ENCODE measurements around the gene WNT10A.

The WNT10A gene

DNA sequence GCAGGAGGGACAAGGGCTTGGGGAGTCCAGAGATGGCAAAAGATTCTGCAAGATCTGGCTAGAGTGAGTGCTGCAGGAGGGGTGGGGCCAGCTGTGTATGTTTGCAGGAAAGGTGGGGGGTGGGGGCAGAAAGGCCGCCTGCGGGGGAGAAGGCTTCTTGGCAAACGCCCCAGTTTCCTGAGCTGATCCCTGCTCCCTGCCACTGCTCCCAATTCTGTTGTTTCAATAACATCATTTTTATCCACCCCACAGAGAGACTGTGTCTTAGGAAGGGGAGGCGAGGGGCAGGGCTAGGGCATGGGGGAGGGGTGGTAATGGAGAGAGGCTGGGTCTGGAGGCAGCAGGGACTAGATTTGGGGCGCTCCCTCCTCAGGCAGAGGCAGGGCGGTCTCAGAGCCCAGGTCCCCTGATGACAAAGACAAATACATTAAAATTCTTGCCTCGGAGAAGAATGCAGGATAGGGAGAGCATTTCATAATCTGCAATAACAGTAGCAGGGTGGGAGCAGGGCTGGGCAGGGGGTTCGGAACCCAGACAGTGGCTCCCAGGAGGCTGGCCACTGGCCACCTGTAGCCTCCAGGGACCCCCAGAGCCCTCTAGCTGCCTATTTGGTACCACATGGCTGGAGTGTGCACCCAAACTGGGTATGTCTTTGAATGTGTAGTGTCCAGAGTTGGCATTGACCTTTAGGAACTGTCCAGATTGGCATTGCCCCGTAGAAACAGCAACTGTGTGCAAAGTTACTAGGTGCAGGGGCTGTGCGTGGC lies 23.1 kb upstream of the WNT10A start:
- DNase-seq (ENCODE audit: low spot score), result no peak

DNA sequence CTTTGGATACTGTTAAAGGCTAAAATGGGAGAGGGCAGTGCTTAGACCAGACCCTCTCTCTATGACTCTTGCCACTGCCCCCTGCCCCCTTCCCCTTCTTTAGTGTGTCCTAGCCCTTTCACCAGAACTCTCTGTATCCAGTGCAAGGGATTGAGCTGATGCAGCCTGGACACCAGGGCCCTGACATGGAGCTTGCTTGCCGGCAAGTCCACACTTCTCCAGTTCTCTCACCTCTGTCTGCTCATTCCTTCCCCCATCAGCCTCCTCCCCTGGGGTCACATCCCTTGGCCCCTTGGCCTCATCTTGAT lies 22.6 kb upstream of the WNT10A start:
- no peak for DNase-seq (ENCODE audit: low spot score)

DNA sequence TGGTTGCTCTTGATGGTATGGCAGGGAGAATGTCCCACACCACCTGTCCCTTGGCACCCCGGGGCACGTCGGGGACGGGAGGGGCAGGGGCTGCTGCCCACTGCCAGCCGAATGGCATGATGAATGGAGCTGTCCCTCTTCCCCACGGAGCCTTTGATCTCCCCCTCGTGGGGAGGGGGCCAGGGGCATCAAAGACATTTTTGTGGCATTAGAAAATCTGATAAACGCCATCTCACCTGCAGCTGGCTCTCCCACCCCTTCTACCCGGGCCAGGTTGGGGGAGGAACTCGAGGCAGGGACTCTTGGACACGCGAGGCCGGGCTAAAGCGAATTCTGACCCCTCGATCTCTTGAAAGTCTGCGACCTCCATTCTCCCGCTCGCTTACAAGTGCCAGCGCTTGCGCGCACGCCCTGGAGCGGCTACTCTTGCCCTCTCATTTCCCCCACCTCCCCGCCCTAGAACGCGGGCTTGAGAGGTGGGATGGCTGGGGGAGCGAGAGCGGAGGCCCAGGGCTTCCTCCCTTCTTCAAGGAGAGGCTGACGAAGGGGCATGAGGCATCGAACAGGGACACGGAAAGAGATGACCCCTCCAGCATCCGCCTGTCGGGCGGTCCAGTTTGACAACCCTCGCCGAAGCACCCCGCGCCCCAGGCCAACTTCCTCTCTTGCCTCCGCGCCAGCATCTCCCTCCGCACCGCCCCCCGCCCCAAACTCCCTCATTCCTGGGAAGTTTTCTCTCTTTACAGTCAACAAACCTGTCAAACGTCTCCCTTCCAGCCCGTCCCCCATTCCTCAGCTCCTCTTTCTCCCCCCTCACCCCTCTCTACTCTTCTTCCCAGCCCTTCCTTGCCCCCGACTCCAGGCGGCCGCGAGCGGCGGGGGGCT lies 21.7 kb upstream of the WNT10A start:
- no peak for DNase-seq (ENCODE audit: low spot score)

DNA sequence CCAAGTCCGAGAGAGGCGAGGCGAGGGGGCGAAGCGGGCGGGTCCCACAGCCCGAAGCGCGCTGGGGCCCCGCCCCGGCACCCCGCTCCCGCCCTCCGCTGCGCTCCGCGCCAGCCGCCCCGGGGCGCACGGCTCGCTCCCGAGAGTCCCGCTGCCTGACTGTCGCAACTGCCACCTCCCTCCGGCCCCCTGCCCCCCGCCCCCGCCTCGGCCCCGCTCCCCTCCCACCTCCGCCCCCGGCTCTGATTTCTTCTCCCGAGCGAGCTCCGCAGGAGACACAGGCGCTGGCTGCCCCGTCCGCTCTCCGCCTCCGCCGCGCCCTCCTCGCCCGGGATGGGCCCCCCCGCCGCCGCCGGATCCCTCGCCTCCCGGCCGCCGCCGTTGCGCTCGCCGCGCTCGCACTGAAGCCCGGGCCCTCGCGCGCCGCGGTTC lies 21.1 kb upstream of the WNT10A start, which contains the start of gene WNT6:
Gene WNT6 (plus strand): TSS at position 250 of the 432 bp plus-strand sequence. CDS start 233 bp downstream, outside the sequence.
- DNase-seq (ENCODE audit: low spot score), result no peak

DNA sequence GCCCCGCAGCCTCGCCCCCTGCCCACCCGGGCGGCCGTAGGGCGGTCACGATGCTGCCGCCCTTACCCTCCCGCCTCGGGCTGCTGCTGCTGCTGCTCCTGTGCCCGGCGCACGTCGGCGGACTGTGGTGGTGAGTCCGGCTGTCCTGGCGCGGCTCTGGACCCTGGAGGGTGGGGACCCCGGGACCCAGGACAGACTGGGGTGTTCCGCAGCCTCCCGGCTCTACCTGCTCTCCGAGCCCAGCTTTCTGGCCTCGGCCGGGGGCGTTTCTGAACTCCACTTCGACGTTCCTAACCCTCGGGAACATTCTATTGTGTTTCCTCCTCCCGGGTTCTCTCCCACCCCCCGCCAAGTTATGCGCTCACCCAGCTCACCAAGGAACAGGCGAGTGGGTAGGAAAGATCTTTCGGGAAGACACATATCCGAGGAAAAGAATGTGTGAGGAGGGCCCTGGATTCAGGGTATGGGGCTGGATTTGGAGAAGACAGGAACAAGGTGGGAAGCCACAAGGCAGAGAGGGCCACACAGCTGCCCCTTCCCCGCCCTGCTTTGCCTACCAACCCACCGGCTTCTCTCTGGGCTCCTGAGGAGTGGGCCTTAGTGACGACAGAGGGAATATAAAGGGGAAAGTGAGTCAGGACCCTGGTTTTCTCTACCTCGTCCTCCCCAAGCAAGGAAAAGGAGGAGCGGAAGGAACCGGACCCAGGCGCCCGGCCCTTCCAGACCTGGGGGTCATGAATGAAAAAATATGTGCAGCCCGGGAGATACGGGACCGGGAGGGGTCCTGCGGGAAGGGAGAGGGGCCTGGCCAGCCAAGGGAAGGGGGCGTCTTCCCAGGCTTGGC lies 20.4 kb upstream of the WNT10A start:
- DNase-seq (ENCODE audit: low spot score), result no peak

DNA sequence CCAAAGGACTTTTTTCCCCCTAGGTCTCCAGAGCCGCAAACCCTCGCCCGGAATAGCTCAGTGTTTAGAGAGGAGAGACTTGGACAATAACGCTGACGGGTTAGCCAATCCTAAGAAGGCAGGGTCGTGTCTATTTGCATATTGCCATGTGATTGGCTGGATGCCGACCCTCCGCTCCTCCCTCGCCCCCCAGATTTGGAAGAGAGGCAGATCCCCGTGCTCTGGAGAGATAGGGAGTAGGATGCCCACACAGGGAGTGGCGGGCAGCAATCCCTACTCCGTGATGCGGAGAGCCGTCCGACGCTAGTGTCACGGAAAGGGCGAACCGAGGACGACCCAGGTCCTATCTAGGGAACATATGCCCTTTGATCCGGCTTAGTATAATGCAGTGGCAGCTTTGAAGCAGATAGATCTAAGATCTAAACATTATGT lies 19.7 kb upstream of the WNT10A start:
- peak; percentile 79 for DNase-seq (ENCODE audit: low spot score)

DNA sequence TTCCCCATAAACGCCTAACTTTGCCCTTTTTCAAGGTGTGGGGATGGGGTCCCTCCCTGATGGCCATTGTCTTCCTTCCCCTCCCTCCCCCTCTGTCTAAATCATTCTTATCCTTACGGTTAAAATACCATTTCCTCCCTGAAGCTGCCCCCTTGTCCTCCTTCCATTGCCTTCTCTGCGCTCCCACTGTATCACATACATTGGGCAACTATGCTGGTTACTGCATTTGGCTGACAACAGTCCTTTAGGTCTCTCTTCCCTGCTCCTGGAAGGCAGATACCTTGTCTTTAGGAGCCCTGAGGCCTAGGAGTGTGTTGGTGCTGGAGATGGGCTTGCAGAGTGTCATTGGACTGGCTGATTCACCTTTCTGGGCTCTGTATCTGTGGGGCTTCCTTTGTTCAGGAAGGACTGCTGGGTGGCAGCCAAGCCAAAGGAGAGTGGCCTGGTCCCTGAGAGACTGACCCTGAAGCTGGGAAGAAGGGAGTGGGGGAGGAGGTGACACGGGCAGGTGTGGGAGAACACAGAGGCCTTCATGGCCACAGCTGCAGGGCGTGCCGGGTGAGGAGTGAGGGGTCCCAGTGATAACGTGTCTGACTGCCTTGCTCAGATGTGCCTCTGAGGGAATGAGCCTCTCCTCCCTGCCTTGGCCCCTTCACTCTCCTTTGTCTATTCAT lies 18.9 kb upstream of the WNT10A start:
- DNase-seq (ENCODE audit: low spot score), result no peak

DNA sequence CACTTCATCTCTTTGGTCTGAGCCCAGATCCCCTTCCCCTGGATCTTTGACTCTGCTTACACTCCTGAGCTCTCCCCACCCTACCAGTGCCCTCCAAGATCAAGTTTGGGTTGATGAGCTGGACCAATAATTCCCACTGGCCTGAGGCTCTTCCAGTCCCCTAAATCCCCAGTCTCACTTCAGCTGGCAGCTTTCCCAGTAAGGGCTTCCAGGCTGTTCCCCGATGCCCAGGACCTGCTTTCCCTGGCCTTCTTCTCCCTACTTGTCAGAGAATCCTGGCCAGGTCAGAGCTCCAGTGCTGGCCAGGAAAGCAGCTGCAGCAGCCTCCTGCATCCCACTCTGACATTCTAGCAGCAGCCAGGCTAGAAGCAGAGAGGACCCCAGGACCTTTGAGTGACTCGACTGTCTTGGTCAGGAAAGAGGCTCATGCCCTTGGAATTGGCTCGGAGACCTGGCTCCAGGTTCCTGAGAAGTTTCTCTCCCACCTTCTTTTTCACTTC lies 17.6 kb upstream of the WNT10A start:
- DNase-seq (ENCODE audit: low spot score), result no peak

DNA sequence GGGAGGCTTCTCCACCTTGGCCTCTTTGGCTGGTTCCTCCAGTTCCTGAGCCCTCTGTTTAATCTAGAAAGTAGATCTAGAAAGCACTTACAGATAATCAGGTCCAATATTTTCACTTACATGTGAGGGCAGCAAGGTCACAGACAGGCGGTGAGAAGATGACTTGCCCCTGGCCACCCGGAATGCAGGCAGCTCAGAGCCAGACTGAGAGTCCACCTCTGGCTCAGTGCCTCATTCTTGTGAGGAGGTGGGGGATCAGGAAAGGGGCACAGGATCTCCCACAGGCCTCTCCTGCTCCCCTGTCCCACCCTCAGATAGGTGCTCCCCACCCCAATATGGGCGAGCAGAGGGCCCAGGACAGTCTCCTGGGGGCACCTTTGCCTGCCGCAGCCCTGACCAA lies 15.3 kb upstream of the WNT10A start:
- DNase-seq (ENCODE audit: low spot score), result no peak

DNA sequence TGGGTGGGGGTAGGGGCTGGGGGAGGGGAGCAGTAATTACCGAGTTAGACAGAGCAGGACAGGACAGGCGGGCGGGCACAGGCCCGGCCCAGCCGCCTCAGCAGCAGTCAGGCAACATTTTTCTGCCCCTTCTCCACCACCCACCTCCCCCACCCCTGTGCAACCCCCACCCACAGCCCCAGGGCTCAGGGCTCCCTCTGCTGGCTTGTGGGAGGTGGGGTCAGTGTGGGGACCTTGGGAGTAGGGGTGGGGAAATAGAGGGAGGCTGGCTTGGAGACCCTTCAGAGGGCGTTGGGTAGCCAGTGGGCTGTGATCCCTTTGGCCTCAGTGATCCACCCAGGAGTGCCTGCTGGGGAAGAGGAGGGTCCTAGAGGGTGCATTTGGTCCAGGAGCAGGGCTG lies 14.7 kb upstream of the WNT10A start:
- no peak for DNase-seq (ENCODE audit: low spot score)

DNA sequence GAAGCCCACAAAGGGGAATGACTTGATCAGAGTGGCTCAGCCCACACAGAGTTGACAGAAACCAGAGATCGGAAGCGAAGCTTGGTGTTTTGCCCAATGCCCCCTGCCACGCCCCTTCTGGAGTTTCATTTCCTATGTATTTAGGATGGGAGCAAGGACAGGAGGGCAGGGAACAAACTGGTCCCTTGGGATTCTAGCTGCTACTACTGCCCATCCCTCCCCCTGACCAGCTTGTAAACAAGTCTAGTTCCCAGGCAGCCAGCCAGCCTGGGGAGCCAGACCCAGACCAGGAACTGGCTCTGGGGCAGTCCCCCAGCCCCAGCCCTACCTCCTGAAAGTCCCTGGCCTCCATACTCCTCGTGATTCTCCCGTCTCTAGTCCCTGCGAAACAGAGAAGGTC lies 12.8 kb upstream of the WNT10A start:
- no peak for DNase-seq (ENCODE audit: low spot score)

DNA sequence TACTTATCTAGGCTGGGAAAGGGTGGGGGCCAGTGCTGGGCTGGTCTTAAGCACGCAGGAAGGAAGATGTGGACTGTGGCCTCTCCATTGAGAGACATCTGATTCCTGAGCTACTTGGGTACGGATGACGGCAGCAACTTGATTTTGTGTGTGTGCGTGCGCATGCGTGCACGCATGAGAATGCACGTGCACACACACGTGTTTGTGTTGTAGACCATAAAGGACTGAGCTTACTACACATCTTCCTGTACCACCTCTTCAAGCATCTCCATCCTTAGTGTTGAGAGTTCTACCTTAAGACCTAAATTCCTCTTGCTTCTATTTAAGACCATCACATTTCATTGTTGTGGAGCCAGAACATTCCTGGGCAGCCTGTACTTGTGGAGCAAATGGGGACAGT lies 11.6 kb upstream of the WNT10A start:
- no peak for DNase-seq (ENCODE audit: low spot score)

DNA sequence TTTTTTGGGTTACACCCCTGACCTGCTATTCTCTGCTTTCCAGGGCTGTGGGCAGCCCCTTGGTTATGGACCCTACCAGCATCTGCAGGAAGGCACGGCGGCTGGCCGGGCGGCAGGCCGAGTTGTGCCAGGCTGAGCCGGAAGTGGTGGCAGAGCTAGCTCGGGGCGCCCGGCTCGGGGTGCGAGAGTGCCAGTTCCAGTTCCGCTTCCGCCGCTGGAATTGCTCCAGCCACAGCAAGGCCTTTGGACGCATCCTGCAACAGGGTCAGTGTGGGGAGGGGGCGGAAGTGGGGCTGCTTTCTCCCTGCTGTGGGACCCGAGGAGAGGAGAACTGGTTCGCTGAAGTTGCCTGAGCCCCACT lies 9.7 kb upstream of the WNT10A start:
- no peak for DNase-seq (ENCODE audit: low spot score)

DNA sequence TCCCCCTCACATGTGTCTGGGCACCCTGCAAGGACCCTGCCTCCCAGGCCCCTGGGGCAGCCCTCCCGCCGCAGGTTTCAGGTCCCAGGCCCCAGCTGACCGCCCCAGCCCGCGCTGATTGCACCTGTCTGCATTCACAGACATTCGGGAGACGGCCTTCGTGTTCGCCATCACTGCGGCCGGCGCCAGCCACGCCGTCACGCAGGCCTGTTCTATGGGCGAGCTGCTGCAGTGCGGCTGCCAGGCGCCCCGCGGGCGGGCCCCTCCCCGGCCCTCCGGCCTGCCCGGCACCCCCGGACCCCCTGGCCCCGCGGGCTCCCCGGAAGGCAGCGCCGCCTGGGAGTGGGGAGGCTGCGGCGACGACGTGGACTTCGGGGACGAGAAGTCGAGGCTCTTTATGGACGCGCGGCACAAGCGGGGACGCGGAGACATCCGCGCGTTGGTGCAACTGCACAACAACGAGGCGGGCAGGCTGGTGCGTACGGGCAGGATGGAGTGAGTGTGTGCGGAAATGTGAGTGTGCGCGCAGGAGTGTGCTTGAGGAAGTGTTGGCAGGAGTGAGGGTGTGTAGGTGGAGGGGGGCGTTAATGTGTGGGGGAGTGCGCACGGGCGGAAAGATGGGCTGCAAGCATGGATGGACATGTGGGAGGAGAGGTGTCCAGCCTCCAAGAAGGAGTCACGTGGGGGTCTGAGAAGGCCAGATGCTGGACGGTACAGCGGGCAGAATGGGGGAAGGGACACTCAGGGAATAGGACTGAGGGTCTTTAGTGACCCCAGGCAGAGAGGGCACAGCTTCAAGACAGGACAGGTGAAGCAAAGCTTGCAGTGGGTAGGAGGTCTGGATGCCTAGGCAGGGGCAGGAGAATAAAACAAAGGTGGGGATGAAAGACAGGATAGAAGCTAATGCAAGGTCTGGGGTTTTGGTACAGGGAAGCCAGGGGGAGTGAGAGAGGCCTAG lies 9.0 kb upstream of the WNT10A start:
- DNase-seq (ENCODE audit: low spot score), result no peak

DNA sequence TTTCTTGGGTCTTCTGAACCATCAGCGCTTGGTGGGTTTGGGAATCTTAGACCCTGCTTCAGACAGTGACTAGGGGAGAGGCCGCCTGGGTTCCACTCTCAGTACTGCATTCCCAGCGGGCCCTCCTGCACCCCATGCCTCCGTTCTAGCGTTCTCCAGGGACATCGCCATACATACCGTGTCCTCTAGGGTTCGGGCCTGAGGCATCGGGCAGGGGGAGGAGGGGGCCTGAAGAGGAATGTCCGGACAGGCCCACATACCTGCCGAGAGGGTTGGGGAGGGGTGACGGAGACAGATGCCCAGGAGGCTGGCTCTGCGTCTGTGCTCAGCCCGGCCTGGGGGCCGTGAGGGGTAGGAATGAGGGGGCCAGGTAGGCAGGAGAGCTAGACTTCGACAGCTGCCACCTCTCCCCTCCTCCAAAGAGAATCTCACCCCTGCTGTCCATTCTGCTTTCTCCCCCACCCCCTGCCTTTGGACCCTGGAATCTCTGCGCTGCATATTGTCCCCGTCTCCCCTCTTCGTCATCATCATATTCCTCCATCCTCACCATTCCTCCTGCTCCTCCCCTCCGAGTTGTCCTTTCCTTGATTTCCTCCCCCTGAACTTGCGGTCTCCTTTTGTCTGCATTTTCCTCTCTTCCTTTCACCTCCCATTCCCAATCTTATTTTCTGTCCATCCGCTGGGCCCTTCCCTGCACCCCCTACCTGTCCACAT lies 7.8 kb upstream of the WNT10A start:
- no peak for DNase-seq (ENCODE audit: low spot score)

DNA sequence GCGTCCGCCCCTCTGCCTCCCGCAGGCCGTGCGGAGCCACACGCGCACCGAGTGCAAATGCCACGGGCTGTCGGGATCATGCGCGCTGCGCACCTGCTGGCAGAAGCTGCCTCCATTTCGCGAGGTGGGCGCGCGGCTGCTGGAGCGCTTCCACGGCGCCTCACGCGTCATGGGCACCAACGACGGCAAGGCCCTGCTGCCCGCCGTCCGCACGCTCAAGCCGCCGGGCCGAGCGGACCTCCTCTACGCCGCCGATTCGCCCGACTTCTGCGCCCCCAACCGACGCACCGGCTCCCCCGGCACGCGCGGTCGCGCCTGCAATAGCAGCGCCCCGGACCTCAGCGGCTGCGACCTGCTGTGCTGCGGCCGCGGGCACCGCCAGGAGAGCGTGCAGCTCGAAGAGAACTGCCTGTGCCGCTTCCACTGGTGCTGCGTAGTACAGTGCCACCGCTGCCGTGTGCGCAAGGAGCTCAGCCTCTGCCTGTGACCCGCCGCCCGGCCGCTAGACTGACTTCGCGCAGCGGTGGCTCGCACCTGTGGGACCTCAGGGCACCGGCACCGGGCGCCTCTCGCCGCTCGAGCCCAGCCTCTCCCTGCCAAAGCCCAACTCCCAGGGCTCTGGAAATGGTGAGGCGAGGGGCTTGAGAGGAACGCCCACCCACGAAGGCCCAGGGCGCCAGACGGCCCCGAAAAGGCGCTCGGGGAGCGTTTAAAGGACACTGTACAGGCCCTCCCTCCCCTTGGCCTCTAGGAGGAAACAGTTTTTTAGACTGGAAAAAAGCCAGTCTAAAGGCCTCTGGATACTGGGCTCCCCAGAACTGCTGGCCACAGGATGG lies 7.1 kb upstream of the WNT10A start:
- no peak for DNase-seq (ENCODE audit: low spot score)

DNA sequence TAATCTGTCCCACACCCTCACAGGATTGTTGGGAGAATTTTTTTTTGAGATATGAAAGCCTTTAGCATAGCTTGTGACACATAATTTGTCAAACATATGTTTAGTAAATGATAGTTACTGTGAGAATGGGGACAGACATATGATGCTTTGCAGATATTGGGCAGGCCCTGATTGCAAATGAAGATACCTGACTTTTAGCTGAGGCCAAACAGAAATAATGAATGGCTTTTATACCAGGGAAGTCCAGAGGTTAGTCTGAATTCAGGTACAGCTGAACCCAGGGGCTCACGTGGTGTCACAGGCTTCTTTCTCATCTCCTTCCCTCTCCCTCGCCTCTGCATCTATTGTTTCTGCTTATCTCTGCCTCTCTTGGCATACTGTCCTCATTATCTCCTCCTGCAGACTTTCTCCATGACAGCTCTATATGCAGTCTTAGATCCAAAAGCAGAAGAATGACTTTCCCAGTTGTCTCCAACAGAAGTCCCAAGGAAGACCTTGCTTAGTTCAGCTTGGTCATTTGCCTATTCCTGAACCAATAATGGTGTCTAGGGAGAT lies 4.9 kb upstream of the WNT10A start:
- no peak for DNase-seq (ENCODE audit: low spot score)

DNA sequence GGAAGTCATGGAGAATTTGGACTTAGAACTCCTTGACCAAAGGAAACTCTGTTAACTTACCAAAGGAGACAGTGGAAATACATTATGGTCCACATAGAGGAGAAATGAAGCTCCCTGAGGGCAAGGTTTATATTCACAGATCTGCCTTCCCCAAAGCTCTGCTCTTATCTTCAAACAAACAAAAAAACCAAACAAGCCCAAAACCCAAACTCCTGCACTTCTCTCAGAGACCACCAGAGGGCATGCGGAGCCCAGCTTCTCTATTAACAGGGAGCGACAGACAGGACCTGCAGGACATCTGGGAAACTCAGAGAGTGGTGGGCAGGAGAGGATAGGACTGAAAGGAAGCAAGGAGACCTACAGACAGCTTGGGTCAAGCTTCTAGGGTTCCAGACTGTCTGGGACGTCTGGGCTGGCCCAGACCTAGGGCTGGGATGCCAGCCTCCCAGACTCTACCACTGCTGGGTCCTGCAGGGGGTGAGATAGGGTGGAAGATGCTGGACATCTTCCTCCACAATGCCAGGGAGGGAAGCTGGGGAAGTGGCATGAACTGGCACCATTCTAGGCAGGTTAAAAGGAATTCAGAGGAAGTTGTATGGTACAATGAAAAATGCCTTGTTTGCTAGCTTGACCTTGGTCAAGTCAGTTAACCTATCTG lies 4.0 kb upstream of the WNT10A start:
- peak; percentile 91 for DNase-seq (ENCODE audit: low spot score)
